Stimulated activated CD8-positive, alpha-beta memory T cell treated with anti-CD3 and anti-CD28 coated beads, Interleukin-15, amount 100 ng/mL, for 4 hours (primary cell): ENCODE data around the gene TK1.

Experiments used
- DNase-seq, 2 donors: peaks; one replicate each; pipeline ENCODE4 v3.0.0-alpha.2; 2020; ENCODE audit warnings: low read depth in 2 of 2

TK1 gene

DNA sequence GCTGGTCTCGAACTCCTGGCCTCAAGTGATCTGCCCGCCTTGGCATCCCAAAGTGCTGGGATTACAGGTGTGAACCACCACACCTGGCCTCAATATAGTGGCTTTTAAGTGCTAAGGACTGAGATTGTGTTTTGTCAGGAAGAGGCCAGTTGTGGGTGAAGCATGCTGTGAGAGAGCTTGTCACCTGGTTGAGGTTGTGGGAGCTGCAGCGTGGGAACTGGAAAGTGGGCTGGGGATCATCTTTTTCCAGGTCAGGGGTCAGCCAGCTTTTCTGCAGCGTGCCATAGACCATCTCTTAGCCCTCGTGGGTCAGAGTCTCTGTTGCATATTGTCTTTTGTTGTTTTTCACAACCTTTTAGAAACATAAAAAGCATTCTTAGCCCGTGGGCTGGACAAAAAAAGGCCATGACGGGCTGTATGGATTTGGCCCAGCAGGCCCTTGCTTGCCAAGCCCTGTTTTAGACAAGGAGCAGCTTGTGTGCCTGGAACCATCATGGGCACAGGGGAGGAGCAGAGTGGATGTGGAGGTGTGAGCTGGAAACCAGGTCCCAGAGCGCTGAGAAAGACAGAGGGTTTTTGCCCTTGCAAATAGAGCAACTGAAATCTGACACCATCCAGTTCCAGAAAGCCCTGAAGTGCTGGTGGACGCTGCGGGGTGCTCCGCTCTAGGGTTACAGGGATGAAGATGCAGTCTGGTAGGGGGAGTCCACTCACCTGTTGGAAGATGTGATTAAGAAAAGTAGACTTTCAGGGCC lies 32.7 kb upstream of the TK1 start:
- no peak for DNase-seq

DNA sequence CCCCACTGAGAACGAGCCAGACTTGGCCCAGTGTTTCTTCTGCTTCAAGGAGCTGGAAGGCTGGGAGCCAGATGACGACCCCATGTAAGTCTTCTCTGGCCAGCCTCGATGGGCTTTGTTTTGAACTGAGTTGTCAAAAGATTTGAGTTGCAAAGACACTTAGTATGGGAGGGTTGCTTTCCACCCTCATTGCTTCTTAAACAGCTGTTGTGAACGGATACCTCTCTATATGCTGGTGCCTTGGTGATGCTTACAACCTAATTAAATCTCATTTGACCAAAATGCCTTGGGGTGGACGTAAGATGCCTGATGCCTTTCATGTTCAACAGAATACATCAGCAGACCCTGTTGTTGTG lies 27.8 kb upstream of the TK1 start:
- DNase-seq: no peak

- DNase-seq: peak; percentile 74 to 76
Observed at GRCh38 chr17:78214016-78214705, 27.3 kb upstream of the TK1 start, which contains the start of gene BIRC5. BIRC5 (plus strand) TSS chr17:78214253; CDS start chr17:78214317, 64 bp downstream.

- no peak for DNase-seq
Observed at GRCh38 chr17:78211032-78211431, 24.2 kb upstream of the TK1 start.

- no peak for DNase-seq
Observed at GRCh38 chr17:78210111-78210510, 23.3 kb upstream of the TK1 start.

DNA sequence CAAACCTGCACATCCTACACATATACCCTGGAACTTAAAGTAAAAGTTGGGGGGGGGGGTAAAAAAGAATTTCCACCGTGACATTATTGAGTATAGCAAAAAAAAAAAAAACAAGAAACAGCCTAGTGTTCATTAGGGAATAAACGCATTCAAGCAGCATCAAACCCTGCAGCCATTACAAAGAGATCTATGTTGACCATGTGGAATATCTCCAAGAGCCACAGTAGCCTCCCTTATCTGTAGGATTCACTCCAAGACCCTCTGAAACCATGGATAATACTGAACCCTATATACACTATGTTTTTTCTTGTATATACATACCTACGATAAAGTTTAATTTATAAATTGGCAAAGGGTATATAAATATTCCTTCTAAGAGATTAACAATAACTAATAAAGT lies 21.6 kb upstream of the TK1 start:
- DNase-seq: no peak

- no peak for DNase-seq
Observed at GRCh38 chr17:78206298-78206697, 19.4 kb upstream of the TK1 start.

DNA sequence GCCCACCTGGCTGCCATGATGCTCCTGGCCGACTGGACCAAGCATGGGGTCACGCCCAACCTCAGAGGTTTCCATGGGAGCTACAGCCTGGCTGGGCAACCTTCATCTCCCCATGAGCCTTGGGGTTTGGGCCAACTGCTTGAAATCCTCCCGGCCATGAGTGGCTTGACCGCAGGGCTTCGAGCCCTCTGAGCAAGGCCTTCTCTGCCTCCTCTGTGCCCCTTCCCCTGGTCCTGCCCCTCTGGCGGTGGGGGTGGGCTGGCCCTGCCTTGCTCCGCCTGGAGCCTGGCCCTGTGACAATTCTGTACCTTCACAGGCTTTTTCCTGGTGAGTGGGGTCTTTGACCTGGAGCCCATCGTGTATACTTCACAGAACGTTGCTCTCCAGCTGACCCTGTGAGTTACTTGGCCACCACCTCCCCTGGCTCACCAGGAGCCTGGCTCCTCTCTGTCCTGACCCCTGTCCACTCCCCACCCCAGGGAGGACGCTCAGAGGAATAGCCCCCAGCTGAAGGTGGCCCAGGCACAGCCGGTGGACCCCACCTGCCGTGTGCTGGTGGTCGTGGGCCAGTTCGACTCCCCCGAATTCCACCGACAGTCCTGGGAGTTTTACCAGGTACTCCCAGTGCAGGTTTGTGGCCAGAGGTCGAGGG lies 18.4 kb upstream of the TK1 start:
- no peak for DNase-seq

DNA sequence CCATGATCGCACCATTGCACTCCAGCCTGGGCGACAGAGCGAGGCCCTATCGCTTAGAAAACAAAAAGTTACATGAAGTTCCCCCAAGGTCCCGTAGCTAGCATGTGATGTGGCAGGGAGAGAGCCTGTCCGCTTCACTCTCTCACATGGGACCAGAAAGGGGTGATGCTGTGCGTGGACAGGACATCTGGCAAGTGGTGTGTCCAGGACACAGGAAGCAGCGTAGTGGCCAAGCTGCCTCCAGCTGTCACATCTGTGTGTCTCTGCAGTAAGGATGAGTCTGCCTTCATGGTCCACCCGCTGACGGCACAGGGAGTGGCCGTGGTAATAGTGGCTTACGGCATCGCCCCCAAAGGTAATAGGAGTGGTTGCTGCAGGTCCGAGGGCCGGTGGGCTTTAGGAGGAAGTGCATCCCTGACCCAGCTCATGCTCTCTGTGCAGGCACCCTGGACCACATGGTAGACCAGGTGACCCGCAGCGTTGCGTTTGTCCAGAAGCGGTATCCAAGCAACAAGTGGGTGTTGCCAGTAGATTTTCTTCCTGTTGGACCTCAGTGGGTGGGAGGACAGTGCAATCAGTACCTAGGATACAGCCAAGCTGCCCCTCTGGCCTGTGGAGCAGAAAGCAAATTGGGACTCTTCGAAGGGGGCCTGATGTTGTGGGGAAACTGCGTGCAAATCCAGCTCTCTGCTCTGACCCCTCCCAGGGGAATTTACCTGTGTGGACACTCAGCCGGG lies 17.7 kb upstream of the TK1 start:
- no peak for DNase-seq

- DNase-seq: no peak
Observed at GRCh38 chr17:78202666-78203065, 15.8 kb upstream of the TK1 start.

DNA sequence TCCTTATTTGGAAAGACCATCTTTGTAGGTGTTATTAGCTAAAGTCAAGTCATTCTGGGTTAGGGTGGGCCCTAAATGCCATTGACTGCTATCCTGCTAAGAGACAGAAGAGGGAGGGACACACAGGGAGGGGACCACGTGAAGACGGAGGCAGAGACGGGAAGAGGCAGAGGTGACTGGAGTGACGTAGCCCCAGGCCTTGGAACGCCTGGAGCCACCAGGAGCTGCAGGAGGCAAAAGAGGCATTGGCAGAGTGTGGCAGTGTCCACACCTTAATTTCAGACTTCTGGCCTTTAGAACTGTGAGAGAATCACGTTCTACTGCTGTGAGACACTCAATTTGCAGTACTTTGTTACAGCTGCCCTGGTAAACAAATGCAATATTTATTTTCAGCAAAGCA lies 13.6 kb upstream of the TK1 start:
- DNase-seq: no peak

DNA sequence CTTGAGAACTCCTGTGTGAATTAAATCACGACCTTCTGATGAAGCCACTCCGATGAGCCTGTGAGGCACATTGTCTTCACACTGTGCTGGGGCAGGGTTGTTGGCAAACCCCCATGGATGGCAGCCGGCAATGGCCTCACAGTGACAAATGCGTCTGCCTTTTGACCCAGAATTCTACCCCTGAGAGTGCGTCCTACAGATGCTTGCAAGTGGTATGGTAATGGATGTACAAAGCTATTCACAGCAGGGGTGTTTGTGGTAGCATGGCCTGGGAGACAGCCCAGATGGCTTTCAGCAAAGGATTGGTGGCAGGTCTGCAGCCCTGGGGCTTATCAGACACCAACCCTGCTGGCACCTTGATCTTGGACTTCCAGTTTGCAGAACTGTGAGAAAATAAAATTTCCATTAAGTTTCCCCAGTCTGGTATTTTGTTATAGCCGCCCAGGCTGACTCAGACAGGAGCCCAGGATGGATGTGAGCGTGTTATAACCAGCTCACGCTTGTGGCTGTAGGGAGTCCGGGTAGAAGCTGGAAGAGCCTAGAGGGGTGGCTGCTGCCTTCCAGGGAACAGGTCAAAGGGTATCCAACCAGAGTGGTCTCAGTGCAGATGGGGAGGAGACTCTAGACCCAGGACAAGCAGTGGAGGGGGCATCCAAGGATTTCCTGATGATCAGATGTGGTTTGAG lies 10.4 kb upstream of the TK1 start:
- DNase-seq: no peak

- DNase-seq: no peak
Observed at GRCh38 chr17:78196716-78197115, 9.9 kb upstream of the TK1 start.

GRCh38 chr17:78185981-78186691 lies 716 bp downstream of the TK1 start:
- no peak for DNase-seq

DNA sequence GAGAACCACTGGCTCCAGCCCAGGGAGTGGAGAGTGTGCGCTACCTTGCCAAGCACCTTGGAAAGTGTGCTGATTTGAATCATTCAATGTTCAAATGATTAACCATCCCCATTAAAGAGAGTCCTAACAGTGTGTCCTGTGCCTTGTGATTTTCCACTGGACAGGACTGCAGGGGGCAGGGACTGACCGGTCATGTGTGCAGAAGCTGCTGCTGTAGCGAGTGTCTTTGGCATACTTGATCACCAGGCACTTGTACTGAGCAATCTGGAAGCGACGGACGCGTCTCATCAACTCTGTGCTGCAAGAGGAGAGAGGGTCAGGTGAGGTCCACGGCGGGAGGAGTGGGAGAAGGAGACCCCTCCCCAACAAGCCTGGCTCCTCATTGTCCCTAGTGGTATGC lies 2.0 kb downstream of the TK1 start:
- no peak for DNase-seq

DNA sequence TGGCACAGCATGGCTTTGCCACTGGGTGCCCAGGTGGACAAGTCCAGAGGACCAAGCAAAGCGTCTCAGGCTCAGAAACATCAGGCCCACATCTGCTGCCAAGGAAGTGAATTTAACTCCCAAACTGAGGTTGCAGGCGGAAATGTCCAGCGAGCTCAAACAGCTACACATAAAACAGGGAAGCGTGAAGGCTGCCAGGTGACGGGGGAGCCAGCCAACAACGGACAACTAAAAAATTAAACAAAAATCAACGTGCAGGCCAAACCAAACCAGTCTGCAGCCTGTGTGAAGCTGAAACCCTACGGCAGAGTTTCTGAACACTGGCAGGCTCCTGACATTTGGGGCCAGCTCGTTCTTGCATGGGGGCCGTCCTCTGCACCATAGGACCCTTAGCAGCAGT lies 2.5 kb downstream of the TK1 start:
- no peak for DNase-seq

DNA sequence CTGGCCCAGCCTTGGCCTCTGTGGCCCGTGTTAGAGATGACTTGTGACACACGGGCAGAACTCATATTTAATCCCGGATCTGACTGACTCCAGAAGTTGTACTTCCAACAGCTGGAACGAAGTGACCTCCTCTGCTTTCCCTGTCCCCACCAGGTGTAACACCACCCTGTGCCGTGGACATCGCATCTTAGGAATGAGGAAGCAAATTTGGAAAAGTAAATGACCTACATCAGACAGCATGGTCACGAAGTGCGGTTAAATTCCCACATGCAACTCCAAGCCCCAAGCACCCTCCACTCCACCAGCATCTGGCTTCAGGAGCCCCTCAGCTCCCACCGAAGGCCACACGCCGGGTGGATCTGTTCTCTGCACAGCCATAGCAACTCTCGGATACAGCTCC lies 2.9 kb downstream of the TK1 start:
- DNase-seq: no peak

DNA sequence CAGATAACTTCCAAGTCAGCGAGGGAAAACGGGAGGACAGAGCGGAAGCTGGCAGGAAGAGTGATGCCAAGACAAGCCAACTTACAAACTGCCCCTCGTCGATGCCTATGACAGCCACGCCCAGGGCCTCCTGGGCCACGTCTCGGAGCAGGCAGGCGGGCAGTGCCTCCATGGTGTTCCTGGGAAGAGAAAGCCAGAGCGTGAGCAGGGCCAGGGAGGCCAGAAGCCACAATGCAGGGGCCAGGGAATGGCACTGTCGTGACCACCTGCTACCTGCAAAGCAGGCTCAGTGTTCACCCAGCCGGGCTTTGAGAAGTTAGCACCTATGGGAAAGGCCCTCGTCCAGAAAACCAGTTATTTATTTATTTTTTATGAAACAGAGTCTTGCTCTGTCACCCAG lies 4.3 kb downstream of the TK1 start:
- no peak for DNase-seq

- no peak for DNase-seq
Observed at GRCh38 chr17:78180508-78180907, 6.3 kb downstream of the TK1 start.

GRCh38 chr17:78180083-78180482 lies 6.8 kb downstream of the TK1 start:
- DNase-seq: no peak

DNA sequence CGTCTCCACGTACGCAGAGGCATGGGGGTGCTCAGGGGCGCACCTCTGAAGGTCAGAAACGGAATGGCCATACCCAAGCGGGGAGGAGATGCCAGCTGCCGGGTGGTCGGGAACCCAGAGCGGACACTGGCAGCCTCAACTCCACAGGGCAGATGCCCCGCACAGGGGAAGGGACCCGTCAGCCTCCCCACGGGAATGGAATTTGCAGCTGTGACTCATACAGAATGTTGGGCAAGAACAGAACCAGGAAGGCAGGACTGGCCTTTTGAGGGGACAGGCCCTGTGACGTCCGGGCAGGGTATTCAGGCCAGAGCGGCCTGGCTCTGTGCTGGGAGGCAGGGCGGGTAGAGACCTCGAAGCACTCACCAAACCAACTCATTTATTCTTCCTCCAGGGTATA lies 7.5 kb downstream of the TK1 start:
- no peak for DNase-seq
